VCaP (cell line): ENCODE data around the gene COL6A1.

Experiments
- H3K27ac ChIP-seq: fragments of 450-650 bp; 2 replicates; pipeline ENCODE4 v1.5.1; 2017
- TF ChIP-seq, protein P1 (sequence below): fragments of 450-650 bp; conservative IDR thresholded peaks from 2 replicates; pipeline ENCODE4 v1.5.1; 2017; ENCODE audit warnings: mild to moderate bottlenecking, moderate library complexity

COL6A1 gene

DNA sequence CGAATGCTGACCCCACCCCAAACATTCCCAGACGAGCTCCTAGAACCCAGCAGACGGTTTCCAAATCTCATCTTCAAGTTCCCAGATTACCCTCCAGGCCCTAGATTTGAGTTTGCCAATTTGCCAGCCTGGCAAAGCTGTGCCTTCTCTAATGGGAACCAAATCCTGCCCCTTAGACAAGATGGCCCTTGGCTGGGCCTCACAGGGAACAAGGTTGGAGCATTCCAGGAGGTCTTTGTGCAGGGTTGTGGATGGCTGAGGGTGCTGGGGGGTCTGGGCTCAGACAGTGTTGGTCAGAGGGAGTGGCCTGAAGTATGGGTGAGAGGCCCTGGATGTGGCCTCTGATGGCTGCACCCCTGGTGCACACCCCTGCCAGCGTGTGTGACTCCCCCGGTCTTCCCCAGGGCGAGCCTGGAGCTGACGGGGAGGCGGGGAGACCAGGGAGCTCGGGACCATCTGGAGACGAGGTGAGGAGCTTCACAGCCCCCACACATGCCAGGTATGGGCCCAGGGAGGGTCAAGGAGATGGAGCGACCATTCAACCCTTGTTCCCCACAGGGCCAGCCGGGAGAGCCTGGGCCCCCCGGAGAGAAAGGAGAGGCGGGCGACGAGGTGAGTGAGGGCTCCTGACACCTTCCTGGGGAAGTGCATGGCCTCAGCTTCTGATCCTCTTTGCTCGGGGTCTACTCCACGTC is 10.2 kb downstream of the COL6A1 start:
- TF ChIP-seq, protein P1, sequence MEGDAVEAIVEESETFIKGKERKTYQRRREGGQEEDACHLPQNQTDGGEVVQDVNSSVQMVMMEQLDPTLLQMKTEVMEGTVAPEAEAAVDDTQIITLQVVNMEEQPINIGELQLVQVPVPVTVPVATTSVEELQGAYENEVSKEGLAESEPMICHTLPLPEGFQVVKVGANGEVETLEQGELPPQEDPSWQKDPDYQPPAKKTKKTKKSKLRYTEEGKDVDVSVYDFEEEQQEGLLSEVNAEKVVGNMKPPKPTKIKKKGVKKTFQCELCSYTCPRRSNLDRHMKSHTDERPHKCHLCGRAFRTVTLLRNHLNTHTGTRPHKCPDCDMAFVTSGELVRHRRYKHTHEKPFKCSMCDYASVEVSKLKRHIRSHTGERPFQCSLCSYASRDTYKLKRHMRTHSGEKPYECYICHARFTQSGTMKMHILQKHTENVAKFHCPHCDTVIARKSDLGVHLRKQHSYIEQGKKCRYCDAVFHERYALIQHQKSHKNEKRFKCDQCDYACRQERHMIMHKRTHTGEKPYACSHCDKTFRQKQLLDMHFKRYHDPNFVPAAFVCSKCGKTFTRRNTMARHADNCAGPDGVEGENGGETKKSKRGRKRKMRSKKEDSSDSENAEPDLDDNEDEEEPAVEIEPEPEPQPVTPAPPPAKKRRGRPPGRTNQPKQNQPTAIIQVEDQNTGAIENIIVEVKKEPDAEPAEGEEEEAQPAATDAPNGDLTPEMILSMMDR = no peak
- no peak overlapping the region for H3K27ac ChIP-seq

DNA sequence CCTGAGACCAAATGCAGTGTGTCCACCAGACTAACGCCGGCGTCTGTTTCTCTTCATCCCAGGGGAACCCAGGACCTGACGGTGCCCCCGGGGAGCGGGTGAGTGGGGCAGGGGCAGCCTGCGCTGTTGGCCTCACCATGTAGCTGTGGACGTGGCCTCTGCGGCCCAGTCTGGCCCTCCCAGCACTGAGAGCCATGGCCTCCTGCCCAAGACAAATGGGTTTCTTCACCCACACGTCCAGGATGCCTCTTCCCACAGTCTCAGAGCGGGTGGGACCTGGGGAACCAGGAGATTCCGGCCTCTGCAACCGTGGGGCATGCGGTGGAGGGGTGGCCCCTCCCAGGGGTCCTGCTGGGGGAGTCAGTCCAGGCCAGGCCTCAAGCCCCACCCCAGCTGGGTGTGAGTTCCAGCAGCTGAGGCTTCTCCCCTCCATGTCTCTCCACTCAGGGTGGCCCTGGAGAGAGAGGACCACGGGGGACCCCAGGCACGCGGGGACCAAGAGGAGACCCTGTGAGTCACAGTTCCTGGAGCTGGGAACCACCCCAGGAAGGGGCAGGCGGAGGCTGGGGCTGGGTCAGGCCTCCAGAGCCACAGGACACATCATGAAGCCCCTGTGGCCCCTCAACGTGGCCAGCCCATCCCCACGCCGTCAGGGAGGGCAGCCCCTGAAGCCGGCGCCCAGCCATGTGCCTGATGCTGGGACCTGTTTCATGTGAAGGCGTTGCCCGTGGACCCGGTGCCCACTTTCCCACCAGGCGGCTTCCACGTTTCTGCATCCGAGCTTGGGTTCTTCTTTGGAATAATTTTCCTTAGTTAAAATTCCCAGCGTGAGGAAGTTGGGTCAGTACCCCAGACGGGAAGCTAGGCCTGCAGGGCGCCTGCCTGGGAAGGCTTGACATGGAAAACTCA is 11.0 kb downstream of the COL6A1 start:
- TF ChIP-seq, protein P1 = no peak
- H3K27ac ChIP-seq = no peak overlapping the region

DNA sequence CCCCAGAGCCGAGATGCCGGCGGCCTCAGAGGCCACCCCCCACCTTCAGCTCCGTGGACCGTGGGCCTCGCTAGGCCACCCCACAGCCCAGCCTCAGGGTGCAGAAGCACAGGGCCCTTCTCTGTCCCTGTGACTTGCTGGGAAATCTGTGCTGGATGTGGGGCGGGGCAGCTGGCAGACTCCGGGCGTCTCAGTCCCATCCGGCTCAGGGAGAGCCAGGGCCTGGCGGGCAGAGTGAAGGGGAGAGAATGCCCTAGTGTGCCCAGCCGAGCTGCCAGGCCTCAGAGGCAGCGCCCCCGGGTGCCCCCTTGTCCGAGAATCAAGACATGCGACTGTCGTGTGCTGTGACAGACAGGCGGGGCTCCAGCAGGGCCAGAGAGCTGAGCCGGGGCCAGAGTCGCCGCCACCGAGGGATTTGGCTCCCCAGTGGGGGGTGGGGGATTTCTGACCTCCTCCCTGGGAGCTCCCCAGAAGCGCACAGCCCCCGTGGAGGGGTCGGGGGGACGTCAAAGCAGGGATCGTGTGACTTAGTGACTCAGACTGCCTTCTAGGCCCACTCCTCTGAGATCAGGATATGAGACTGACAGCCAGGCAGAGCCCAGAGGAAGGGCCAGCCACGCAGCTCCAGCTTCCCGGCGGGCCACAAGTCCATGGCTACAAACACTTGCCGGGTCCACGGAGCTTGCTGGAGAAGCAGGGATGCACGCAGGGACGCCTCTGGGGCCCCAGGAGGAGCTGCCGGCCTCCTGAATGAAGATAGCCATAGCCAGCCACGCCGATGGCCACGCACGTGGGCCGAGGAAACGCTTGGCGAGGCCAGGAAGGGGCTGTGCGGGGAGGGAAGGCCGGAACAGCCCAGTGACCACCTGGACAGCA is 11.9 kb downstream of the COL6A1 start:
- no peak overlapping the region for H3K27ac ChIP-seq

GRCh38 chr21:45994086-45994661 is 12.6 kb downstream of the COL6A1 start:
- no peak overlapping the region for H3K27ac ChIP-seq
- TF ChIP-seq, protein P1 = no peak

More for the DNA sequence above, 11.9 kb downstream of the COL6A1 start:
- TF ChIP-seq, protein P1 = no peak

- no peak overlapping the region for H3K27ac ChIP-seq
- TF ChIP-seq, protein P1 = no peak
Measured at GRCh38 chr21:45994759-45995685, 13.5 kb downstream of the COL6A1 start.

GRCh38 chr21:45995686-45996179 is 14.2 kb downstream of the COL6A1 start:
- H3K27ac ChIP-seq = no peak overlapping the region
- TF ChIP-seq, protein P1 = no peak
